Measurements from ENCODE around the gene SMARCAD1.

SMARCAD1 gene

GRCh38 chr4:94228493-94229216, 21.0 kb downstream of the SMARCAD1 start:
- DNase-seq (ENCODE audit: low read depth in 3 of 3) = no peak

GRCh38 chr4:94232519-94232918, 24.9 kb downstream of the SMARCAD1 start:
- no peak for DNase-seq (ENCODE audit: low read depth in 3 of 3)

DNA sequence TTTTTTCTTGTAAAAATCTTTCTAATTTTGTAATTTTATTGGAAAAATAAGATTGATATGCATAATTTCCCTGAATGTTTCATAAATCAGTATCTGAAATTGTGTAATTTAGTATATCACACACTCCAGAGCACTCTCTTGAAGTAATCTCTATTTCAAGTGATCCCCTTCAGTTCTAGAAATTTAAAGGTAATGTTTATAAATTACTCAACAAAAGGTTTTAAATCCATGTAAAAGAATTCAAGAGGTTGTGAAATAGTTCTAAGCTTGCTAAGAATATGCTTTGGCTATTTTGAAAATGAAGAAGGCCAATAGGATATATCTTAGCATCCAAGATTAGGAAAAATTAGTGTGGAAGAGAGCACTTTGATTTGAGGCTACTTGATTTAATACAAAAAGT, 28.2 kb downstream of the SMARCAD1 start:
- DNase-seq (ENCODE audit: low read depth in 3 of 3) = no peak

- no peak for DNase-seq (ENCODE audit: low read depth in 3 of 3)
Observed at GRCh38 chr4:94237271-94237670, 29.6 kb downstream of the SMARCAD1 start.

DNA sequence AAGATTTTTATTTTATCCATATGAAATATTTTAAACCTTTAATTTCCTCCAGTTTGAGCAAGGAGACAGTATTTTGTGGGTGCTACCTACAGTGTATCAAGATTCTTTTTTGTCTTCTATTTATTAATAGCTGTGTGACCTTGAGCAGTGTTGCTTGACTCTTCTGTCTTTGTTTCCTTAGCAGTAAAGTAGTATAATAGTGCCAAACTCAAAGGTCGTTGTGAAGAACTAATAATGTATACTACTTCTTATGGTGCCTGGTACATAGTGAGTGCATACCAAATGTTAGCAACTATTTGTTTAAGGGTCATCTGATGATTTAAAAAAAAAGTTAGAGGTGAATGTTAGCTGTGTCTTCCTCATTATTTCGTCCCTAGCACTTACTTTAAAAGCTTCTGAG, 30.5 kb downstream of the SMARCAD1 start:
- DNase-seq (ENCODE audit: low read depth in 3 of 3) = no peak

DNA sequence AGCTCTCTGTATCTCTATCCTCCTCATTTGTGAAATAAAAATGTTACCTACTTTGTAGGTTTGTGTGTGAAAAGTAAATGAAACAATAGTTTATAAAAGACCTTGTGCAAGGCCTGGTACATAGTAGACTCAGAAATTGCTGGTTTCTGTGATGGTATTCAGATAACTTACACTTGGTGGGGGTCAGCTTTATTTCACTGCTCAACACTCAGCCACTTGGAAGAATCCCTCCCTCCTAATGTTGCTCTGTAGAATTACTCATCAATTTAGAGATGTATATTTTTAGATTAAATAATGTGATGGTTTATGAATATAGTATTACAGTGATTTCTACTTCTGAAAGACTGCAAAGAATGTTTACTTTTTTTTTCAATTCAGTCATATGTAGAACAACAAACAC, 32.7 kb downstream of the SMARCAD1 start:
- no peak for DNase-seq (ENCODE audit: low read depth in 3 of 3)

- no peak for DNase-seq (ENCODE audit: low read depth in 3 of 3)
Observed at GRCh38 chr4:94244087-94244828, 36.6 kb downstream of the SMARCAD1 start.

GRCh38 chr4:94244829-94245185, 37.1 kb downstream of the SMARCAD1 start:
- no peak for DNase-seq (ENCODE audit: low read depth in 3 of 3)

GRCh38 chr4:94251094-94251493, 43.4 kb downstream of the SMARCAD1 start:
- DNase-seq (ENCODE audit: low read depth in 3 of 3) = no peak

GRCh38 chr4:94253036-94253435, 45.4 kb downstream of the SMARCAD1 start:
- no peak for DNase-seq (ENCODE audit: low read depth in 3 of 3)

DNA sequence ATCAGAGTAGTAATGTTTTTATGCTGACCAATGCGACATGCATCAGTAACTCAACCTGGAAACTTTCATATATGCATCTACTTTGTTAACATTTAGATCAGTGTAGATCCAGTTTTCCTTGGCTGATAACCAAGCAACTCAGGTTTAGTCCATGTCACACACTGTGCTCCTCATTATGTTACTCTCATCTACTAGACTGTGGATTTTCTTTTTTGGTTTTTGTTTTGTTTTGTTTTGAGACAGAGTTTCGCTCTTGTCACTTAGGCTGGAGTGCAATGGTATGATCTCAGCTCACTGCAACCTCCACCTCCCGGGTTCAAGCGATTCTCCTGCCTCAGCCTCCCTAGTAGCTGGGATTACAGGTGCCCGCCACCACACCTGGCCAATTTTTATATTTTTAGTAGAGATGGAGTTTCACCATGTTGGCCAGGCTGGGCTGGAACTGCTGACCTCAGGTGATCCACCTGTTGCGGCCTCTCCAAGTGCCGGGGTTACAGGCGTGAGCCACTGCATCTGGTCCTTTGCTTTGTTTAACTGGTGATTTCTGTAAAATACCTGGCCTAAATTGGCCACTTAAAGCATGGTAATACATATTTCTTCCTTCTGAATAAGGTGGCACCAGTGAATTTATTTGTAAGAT, 48.6 kb downstream of the SMARCAD1 start:
- no peak for DNase-seq (ENCODE audit: low read depth in 3 of 3)

GRCh38 chr4:94256828-94257227, 49.2 kb downstream of the SMARCAD1 start:
- no peak for DNase-seq (ENCODE audit: low read depth in 3 of 3)

DNA sequence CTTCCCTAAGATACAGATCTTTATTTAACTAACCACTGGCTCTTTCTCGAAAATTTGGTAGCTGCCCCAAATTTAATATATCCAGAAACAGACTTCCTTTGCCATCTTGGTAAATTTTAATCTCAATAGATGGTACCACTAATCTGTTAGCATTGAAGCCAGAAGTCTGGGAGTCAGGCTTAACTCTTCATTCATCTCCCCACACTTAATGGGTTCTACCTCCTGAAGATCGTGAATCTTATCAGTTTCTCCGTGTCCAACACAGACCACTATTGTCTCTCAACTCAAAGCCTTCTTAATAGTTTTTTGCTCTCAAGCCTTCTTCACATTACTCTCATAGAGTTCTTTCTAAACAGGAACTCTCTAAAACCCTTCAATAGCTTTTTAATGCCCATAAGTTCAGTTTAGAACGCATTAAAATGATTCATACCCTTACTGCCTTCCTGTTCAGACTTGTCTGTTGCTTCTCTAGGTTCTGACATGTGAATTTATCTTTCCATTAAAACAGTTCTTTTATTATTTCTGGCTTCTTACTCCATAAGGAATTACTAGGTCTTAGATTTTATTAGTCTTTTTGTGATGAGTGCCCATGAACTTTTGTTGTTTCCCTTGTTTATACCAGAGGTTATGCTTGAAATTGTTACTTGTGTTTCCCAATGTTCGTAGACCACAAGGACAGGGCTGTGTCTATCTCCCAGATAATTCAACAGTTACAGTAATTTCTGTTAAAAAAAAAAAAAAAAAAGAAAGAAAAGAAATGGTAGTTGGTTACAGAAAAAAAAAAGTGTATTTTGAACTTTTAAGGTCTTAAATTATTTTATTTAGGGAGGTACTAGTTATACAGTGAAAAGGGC, 54.7 kb downstream of the SMARCAD1 start:
- no peak for DNase-seq (ENCODE audit: low read depth in 3 of 3)

GRCh38 chr4:94267037-94267436, 59.4 kb downstream of the SMARCAD1 start:
- DNase-seq (ENCODE audit: low read depth in 3 of 3) = no peak

DNA sequence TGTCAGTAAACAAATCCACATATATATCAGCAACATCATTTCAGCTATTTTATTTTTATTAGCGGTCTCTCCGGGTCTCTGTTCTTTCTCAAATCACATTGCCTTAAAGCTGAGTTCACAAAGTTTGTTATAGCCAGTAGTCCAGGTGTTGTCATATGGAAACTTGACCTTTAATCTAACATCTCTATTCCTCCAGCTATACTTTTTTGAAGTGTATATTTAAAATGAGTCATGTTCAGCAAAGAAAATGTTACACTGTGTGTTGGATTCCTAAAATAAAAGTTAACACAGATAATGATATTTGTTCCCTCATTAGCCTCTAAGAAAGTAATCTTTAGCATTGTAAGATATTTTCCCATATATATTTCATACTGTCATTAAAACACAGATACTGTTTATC, 63.6 kb downstream of the SMARCAD1 start:
- no peak for DNase-seq (ENCODE audit: low read depth in 3 of 3)

DNA sequence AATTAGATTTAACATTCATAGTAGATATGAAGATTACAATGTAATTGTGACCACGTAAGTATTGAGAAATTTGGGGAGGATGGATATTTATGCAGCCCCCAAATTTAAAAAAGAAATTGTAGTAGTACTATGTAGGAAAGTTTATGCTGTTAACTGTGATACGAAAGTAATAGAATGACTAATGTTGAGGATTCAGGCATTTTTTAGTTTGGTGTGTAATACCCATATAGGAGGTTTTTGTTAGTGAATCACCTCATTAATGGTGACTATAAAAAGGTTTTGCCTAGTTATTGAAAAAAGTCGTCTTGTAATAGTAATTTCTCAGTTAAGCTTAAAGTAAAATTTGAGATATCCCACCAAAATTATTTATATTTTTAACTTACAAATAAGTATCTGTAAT, 67.2 kb downstream of the SMARCAD1 start:
- no peak for DNase-seq (ENCODE audit: low read depth in 3 of 3)

GRCh38 chr4:94276204-94276603, 68.5 kb downstream of the SMARCAD1 start:
- no peak for DNase-seq (ENCODE audit: low read depth in 3 of 3)

- no peak for DNase-seq (ENCODE audit: low read depth in 3 of 3)
Observed at GRCh38 chr4:94277534-94277933, 69.9 kb downstream of the SMARCAD1 start.

GRCh38 chr4:94278781-94279180, 71.1 kb downstream of the SMARCAD1 start:
- DNase-seq (ENCODE audit: low read depth in 3 of 3) = no peak

DNA sequence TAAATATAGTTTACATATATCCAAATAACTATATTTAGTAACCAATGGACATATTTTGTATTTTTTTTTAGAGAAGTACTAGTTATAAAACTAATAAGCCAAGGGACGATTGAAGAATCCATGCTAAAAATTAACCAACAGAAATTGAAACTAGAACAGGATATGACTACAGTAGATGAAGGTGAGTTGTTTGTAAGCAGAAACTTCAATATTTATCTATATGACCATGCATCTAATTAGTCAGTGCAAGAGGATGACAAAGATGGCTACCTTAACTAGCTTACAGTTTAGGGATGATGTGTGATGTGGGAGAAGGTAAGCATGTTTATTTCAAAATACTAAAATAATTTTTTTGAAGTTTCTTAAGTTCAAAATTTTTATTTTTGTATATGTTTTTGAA, 77.2 kb downstream of the SMARCAD1 start:
- DNase-seq (ENCODE audit: low read depth in 3 of 3) = no peak

DNA sequence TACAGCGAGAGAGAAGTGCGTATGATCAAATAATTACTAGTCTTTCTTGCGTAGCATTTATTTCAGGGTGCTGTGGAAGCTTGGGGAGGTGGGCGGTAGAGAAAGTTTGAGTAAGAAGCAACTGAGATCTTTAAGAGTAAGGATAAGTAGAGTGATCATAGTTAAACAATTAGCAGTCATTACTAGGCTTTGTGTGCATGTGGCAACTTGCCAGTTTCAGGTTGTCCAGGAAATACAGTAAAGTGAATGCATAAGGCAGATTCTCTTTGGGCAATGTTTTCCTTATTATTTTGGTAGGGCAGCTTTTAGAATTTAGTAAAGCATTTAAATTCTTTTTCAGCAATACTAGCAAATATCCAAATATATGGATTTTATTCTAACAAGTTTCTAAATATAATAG, 78.0 kb downstream of the SMARCAD1 start:
- DNase-seq (ENCODE audit: low read depth in 3 of 3) = no peak

DNA sequence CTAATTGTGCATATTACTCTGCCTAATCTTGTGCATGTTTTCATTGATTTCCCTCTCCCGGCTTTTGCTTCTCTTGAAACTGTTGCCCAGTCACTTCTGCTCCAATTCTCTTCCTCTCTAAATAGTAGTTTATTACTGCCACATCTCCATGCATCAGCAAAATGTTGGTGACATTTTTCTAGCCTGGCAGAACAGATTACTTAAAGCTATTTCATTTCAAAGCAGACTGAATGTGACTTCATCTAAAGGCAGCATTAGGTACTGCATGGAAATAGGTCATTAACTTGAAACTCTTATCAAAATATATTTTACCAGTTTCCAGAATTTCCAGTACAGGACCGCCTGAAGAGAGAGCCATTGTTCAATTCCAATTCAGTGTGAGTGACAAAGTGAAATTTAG, 82.6 kb downstream of the SMARCAD1 start:
- DNase-seq (ENCODE audit: low read depth in 3 of 3) = no peak
